ENCODE measurements around the gene WDR62. TPM values are rescaled to one million over a fixed set of nuclear protein-coding genes. Genes with fewer than 3 reads are reported as not detected.
A peak's percentile ranks its signal among the peaks of the same experiment; 100 is the strongest.
"Not testable (repeated sequence)": the region's sequence is repeated elsewhere in the genome, so short reads cannot be mapped to it uniquely, and the experiment has no call there.

WDR62 gene
- total RNA-seq, 2 experiments from 2014 or later, result 24.9 to 27.8 TPM

DNA sequence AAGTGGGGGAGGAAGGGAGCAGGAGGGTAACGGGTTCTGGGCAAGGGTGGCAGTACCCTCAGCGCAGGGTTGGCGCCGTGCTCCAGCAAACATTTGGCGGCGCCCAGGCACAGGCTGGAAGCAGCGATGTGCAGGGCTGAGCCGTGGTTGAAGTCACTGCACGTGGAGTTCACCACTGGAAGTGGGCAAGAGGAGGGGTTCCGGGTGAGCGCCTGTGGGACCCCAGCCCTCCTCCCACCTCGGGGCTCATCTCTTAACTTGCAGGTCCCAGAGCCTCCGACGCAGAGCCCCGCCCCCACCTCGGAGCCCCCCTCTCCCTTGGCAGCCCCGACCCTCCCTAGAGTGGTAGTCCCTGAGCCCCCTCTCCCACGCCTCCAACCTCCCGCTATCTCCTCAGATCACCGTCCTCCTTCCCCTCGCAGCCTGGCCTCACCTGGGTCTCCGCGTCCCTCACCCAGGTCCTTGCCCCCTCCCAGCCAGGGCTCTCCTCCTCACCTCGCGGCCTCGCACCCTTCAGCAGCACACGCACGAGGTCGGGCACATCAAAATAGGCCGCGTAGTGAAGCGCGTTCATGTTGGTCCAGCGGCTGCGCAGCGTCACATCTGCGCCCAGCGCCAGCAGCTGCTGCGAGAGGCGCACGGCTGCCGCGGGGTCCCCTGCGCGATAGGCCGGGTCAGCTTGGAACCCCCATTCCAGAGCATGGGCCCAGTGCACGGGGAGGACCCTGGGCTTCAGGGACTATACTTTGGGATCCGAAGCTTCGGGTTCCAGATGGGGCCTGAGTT is 28.4 kb upstream of the WDR62 start:
- no peak for DNase-seq
- Mint-ChIP-seq H3K27me3 (no peaks in the 10 kb centered on the region), H3K9me3 (no peaks in the 10 kb centered on the region), H3K4me3 (no peak overlapping the region), H3K27ac (no peak overlapping the region), H3K36me3 (peaks cover 14% of the 10 kb centered on the region), H3K4me1 (no peaks in the 10 kb centered on the region)
- POLR2A ChIA-PET, result no interaction called here
- no peak for ATAC-seq (ENCODE audit: low read depth)

- DNase-seq (no peak), ATAC-seq (ENCODE audit: low read depth) (no peak)
- peaks cover 2% of the 10 kb centered on the region for H3K4me1 Mint-ChIP-seq
- H3K27me3 Mint-ChIP-seq, result no peaks in the 10 kb centered on the region
- H3K4me3 Mint-ChIP-seq, result no peak overlapping the region
- peaks cover 14% of the 10 kb centered on the region for H3K36me3 Mint-ChIP-seq
- POLR2A ChIA-PET, result no interaction called here
- H3K27ac Mint-ChIP-seq, result no peak overlapping the region
- no peaks in the 10 kb centered on the region for H3K9me3 Mint-ChIP-seq
Measured at GRCh38 chr19:36027696-36028095, 27.0 kb upstream of the WDR62 start.

DNA sequence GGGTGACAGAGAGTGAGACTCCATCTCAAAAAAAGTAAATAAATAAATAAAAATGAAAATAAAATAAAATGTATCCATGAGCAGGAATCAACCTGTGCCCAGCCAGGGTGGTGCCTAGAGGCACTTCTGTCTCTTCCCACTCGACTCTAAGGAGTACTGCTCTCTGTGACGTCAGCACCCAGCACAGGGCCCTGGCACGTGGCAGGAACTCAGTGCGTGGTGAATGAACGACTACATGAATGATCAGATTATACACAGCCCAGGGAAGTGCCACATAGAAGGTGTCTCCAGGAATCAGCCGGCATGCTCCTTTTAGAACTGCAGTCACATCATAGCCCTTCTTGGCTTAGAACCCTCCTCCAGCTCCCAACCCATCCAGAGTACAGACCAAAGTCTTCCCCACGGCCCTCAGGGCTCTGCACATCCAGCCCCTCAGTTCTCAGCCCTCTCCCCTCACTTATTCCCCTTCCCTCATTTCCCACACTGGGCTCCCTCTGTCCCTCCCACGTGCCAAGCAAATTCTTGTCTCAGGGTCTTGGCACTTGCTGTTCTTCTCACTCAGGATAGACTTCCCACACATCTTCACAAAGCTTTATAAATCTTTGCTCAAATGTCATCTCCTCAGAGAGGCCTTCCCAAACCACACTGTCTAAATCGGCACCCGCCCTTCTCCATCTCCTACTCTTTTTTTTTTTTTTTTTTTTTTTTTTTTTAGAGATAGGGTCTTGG is 26.2 kb upstream of the WDR62 start:
- H3K9me3 Mint-ChIP-seq, result no peaks in the 10 kb centered on the region
- peaks cover 2% of the 10 kb centered on the region for H3K4me1 Mint-ChIP-seq
- no peak for ATAC-seq (ENCODE audit: low read depth)
- no peak for DNase-seq
- H3K36me3 Mint-ChIP-seq, result peaks cover 10% of the 10 kb centered on the region
- POLR2A ChIA-PET, result no interaction called here
- no peak overlapping the region for H3K4me3 Mint-ChIP-seq
- no peaks in the 10 kb centered on the region for H3K27me3 Mint-ChIP-seq
- H3K27ac Mint-ChIP-seq, result no peak overlapping the region

GRCh38 chr19:36030264-36031148 is 24.2 kb upstream of the WDR62 start:
- Mint-ChIP-seq H3K27me3 (no peaks in the 10 kb centered on the region), H3K36me3 (peaks cover 13% of the 10 kb centered on the region), H3K9me3 (no peaks in the 10 kb centered on the region), H3K27ac (no peak overlapping the region), H3K4me3 (no peak overlapping the region), H3K4me1 (peaks cover 9% of the 10 kb centered on the region)
- ATAC-seq (ENCODE audit: low read depth) (no peak), DNase-seq (no peak)
- POLR2A ChIA-PET, result no interaction called here

DNA sequence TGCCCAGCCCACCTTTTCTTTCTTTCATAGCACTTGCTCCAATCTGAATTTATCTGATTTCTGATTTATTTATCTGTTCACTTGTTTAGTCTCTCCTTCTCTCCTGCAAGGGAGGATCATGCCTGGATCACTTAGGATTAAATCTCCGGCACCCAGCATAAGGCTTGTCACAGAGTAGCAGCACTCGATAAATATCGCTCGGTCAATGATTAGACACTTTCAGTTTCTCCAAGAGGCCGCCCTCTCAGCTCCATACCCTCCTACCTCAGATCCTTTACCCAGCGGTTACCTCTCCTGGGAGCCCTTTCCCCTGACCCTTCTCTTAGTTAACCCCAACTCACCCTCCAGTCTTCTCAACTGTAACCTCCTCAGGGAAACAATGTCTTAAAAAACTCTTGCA is 23.4 kb upstream of the WDR62 start:
- POLR2A ChIA-PET, result no interaction called here
- no peaks in the 10 kb centered on the region for H3K9me3 Mint-ChIP-seq
- no peak overlapping the region for H3K27ac Mint-ChIP-seq
- H3K4me1 Mint-ChIP-seq, result peaks cover 15% of the 10 kb centered on the region
- H3K27me3 Mint-ChIP-seq, result no peaks in the 10 kb centered on the region
- DNase-seq (no peak), ATAC-seq (ENCODE audit: low read depth) (no peak)
- H3K4me3 Mint-ChIP-seq, result no peak overlapping the region
- H3K36me3 Mint-ChIP-seq, result peaks cover 17% of the 10 kb centered on the region

DNA sequence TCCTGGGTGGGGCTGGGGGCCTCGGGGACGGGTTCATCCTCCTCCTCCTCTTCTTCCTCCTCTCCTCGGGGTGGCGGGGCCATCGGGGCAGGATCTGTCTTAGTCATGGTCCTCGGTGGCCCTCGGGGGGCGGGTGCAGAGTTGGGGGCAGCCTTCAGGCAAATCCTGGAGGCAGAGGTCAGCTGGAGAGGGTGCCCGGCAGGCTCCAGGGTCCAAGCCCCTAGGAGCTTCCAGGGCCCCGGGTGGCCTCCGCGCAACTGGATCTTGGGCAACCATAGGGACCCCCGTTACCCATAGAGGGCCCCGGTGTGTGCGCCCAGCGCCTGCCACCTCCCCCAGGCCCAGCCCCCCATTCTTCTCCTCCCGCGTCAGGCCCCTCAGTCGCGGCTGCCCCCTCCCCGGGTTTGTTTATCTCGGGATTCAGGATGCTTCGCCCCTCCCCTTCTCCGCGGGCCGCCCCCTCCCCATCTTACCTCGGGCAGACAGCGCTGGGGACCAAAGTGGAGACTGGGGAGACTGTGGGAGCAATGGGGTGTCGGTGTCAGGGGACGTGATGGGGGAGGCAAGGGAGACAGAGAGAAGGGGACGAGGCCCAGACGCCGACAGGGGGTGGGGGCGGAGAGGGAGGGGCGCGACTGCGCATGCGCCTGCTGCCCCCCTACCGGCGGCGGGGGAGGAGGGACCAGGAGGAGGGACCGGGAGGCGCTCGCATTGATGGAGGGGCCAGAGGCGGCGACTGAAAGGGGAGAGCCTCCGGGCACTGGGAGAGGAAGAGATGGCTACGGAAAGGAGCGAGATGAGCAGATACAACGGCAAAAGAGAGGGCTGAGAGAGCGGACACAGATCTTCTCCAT is 22.2 kb upstream of the WDR62 start, which contains the start of gene CLIP3:
Gene CLIP3 (minus strand): TSS at position 623 of the 854 bp plus-strand sequence. CDS start 516 bp downstream, at position 107.
- POLR2A ChIA-PET, result no interaction called here
- H3K27me3 Mint-ChIP-seq, result no peaks in the 10 kb centered on the region
- H3K9me3 Mint-ChIP-seq, result no peaks in the 10 kb centered on the region
- H3K36me3 Mint-ChIP-seq, result peaks cover 17% of the 10 kb centered on the region
- peak within 1 kb of the TSS; percentile 35 for H3K4me3 Mint-ChIP-seq
- peaks cover 21% of the 10 kb centered on the region for H3K4me1 Mint-ChIP-seq
- ATAC-seq (ENCODE audit: low read depth) (peak; percentile 26), DNase-seq (no peak)
- H3K27ac Mint-ChIP-seq, result peak within 1 kb of the TSS; percentile 22

- POLR2A ChIA-PET, result no interaction called here
- Mint-ChIP-seq H3K4me1 (peaks cover 20% of the 10 kb centered on the region), H3K27me3 (no peaks in the 10 kb centered on the region), H3K36me3 (peaks cover 9% of the 10 kb centered on the region), H3K4me3 (no peak overlapping the region), H3K27ac (no peak overlapping the region), H3K9me3 (no peaks in the 10 kb centered on the region)
- DNase-seq (no peak), ATAC-seq (ENCODE audit: low read depth) (no peak)
Measured at GRCh38 chr19:36040495-36040894, 14.2 kb upstream of the WDR62 start.

GRCh38 chr19:36041092-36041491 is 13.6 kb upstream of the WDR62 start:
- DNase-seq; H3K4me3 Mint-ChIP-seq; ATAC-seq (ENCODE audit: low read depth); H3K27ac Mint-ChIP-seq; POLR2A ChIA-PET; H3K36me3 Mint-ChIP-seq; H3K9me3 Mint-ChIP-seq; H3K27me3 Mint-ChIP-seq: not testable (repeated sequence)
- peaks cover 14% of the 10 kb centered on the region for H3K4me1 Mint-ChIP-seq

- DNase-seq (no peak), ATAC-seq (ENCODE audit: low read depth) (no peak)
- no peak overlapping the region for H3K27ac Mint-ChIP-seq
- H3K9me3 Mint-ChIP-seq, result no peaks in the 10 kb centered on the region
- POLR2A ChIA-PET, result no interaction called here
- H3K4me1 Mint-ChIP-seq, result peaks cover 14% of the 10 kb centered on the region
- no peaks in the 10 kb centered on the region for H3K27me3 Mint-ChIP-seq
- H3K36me3 Mint-ChIP-seq, result peaks cover 10% of the 10 kb centered on the region
- H3K4me3 Mint-ChIP-seq, result no peak overlapping the region
Measured at GRCh38 chr19:36041831-36042230, 12.9 kb upstream of the WDR62 start.

- Mint-ChIP-seq H3K27me3 (no peaks in the 10 kb centered on the region), H3K4me1 (peaks cover 6% of the 10 kb centered on the region), H3K27ac (no peak overlapping the region), H3K4me3 (no peak overlapping the region), H3K36me3 (peaks cover 14% of the 10 kb centered on the region), H3K9me3 (no peaks in the 10 kb centered on the region)
- ATAC-seq (ENCODE audit: low read depth), result no peak
- DNase-seq, result no peak
- POLR2A ChIA-PET, result interaction anchor here (1.4 kb wide), 1 partner anchor 10 kb away, joined by 4 read pairs; the partner anchor contains the start of gene THAP8
Measured at GRCh38 chr19:36043952-36044351, 10.7 kb upstream of the WDR62 start.

DNA sequence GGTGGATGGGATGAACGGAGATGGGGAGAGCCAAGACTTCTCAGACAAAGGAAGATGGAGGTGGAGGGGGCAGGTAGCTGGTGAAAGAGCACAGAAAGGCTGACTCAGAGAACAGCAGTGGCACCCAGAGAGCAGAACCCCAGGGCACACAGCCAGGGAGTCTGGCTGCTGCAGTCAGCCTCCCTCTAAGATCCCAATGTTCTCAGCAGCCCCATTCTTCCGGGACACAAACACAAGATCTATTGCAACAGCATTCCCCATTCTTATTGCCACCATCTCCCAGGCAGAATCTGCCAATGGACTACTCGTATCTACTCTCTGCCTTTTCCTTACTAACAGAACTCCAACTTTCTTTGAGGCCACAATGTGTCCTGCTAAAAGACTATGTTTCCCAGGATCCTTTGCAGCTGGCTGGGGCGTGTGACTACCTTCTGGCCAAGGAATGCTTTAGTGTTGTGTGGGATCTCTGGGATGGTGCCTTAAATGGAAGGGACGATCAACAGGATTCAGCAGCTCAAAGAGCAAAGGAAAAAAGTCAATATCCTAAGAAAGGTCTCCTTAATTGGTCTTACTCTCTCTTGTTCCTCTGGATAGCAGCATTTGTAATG is 8.2 kb upstream of the WDR62 start:
- no peak for DNase-seq
- Mint-ChIP-seq H3K4me3 (no peak overlapping the region), H3K4me1 (peaks cover 5% of the 10 kb centered on the region), H3K27ac (no peak overlapping the region), H3K9me3 (no peaks in the 10 kb centered on the region), H3K36me3 (peaks cover 14% of the 10 kb centered on the region), H3K27me3 (no peaks in the 10 kb centered on the region)
- POLR2A ChIA-PET, result no interaction called here
- ATAC-seq (ENCODE audit: low read depth), result no peak

DNA sequence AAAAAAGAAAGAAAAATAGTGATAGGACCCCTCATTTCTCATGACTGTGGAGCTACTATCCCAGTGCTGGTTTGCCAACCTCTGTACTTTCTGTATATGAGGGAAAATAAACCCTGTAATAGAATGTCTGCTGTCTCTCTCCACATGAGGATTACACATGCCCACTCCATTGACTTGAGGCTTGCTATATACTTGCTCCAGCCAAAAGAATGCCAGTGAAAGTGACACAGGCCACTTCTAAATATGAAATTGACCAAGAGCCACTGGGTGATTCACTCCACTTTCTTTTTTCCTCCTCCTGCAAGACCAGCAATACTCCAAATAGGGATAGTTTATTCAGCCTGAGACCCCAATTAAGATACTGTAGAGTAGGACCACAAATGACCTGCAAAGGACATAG is 6.9 kb upstream of the WDR62 start:
- ATAC-seq (ENCODE audit: low read depth), result no peak
- Mint-ChIP-seq H3K27ac (no peak overlapping the region), H3K27me3 (no peaks in the 10 kb centered on the region), H3K4me3 (no peak overlapping the region), H3K4me1 (peaks cover 4% of the 10 kb centered on the region), H3K9me3 (no peaks in the 10 kb centered on the region), H3K36me3 (peaks cover 14% of the 10 kb centered on the region)
- no peak for DNase-seq
- POLR2A ChIA-PET, result interaction anchor here (0.6 kb wide), 1 partner anchor 350 kb away, joined by 3 read pairs; no protein-coding TSS in a partner anchor

Data from activated naive CD8-positive, alpha-beta T cell treated with anti-CD3 and anti-CD28 coated beads, Interleukin-2, amount 10 ng/mL, durations not matched to agents 7 days and 5 days (primary cell).